ENCODE data around the gene SOX3. TPM values are rescaled to one million over a fixed set of nuclear protein-coding genes. Genes with fewer than 3 reads are reported as not detected.

SOX3 gene
- total RNA-seq, 1 experiment from 2014 or later = not detected

GRCh38 chrX:140500441-140500840, 4.4 kb downstream of the SOX3 start:
- H3F3A ChIP-seq (ENCODE audit: low read length, unreplicated experiment) = no peaks in the 10 kb centered on the region
- no peak overlapping the region for H3K9ac ChIP-seq (ENCODE audit: low read length)
- DNase-seq = no peak
- ChIA-PET POLR2A (ENCODE audit: unreplicated experiment) (no interaction called here), CTCF (no interaction called here)
- H3K27ac ChIP-seq (ENCODE audit: low read length) = no peak overlapping the region
- no TSS peak for BruUV-seq (replicated peaks)
- H3K27me3 ChIP-seq (ENCODE audit: low read length) = peaks cover 69% of the 10 kb centered on the region
- ATAC-seq = no peak
- TF ChIP-seq EZH2 (IDR thresholded peaks at IDR 0.05; ENCODE audit: low read length, unreplicated experiment) (no peak), EZH2phosphoT487 (IDR thresholded peaks at IDR 0.05; ENCODE audit: borderline replicate concordance, low read length) (no peak), CTCF (conservative IDR thresholded peaks at IDR 0.05; ENCODE audit: low read depth, low read length) (no peak)
- no peak overlapping the region for H2AFZ ChIP-seq (ENCODE audit: low read length)
- H3K36me3 ChIP-seq (ENCODE audit: low read depth, low read length) = no peaks in the 10 kb centered on the region
- intact Hi-C loops (cut with micrococcal nuclease) = loop anchor here (10.0 kb wide), 1 partner anchor 446 kb away; no protein-coding TSS in a partner anchor
- no peaks in the 10 kb centered on the region for H3K79me2 ChIP-seq (ENCODE audit: low read length)
- no peaks in the 10 kb centered on the region for H4K20me1 ChIP-seq (ENCODE audit: low read length)
- H3K4me1 ChIP-seq (ENCODE audit: insufficient read depth, low read length) = no peaks in the 10 kb centered on the region
- no peaks in the 10 kb centered on the region for H3K9me2 ChIP-seq (replicated peaks; ENCODE audit: low read length)
- no peaks in the 10 kb centered on the region for H3K9me3 ChIP-seq (ENCODE audit: low read length)
- H3K4me3 ChIP-seq (ENCODE audit: low read length) = no peak overlapping the region
- H3K4me2 ChIP-seq (ENCODE audit: low read length) = no peak overlapping the region

GRCh38 chrX:140495739-140496138, 9.1 kb downstream of the SOX3 start:
- BruUV-seq (replicated peaks) = no TSS peak
- no peaks in the 10 kb centered on the region for H4K20me1 ChIP-seq (ENCODE audit: low read length)
- ChIA-PET CTCF (no interaction called here), POLR2A (ENCODE audit: unreplicated experiment) (no interaction called here)
- H3K79me2 ChIP-seq (ENCODE audit: low read length) = no peaks in the 10 kb centered on the region
- intact Hi-C loops (cut with micrococcal nuclease) = no loop called here
- H3K27me3 ChIP-seq (ENCODE audit: low read length) = peaks cover 37% of the 10 kb centered on the region
- DNase-seq (no peak), ATAC-seq (no peak)
- H3K4me2 ChIP-seq (ENCODE audit: low read length) = no peak overlapping the region
- TF ChIP-seq EZH2phosphoT487 (IDR thresholded peaks at IDR 0.05; ENCODE audit: borderline replicate concordance, low read length) (no peak), EZH2 (IDR thresholded peaks at IDR 0.05; ENCODE audit: low read length, unreplicated experiment) (no peak), CTCF (conservative IDR thresholded peaks at IDR 0.05; ENCODE audit: low read depth, low read length) (no peak)
- H3K36me3 ChIP-seq (ENCODE audit: low read depth, low read length) = no peaks in the 10 kb centered on the region
- no peaks in the 10 kb centered on the region for H3F3A ChIP-seq (ENCODE audit: low read length, unreplicated experiment)
- H3K9me3 ChIP-seq (ENCODE audit: low read length) = no peaks in the 10 kb centered on the region
- no peaks in the 10 kb centered on the region for H3K4me1 ChIP-seq (ENCODE audit: insufficient read depth, low read length)
- no peak overlapping the region for H3K4me3 ChIP-seq (ENCODE audit: low read length)
- no peak overlapping the region for H3K9ac ChIP-seq (ENCODE audit: low read length)
- H3K9me2 ChIP-seq (replicated peaks; ENCODE audit: low read length) = no peaks in the 10 kb centered on the region
- no peak overlapping the region for H2AFZ ChIP-seq (ENCODE audit: low read length)
- H3K27ac ChIP-seq (ENCODE audit: low read length) = no peak overlapping the region

GRCh38 chrX:140492066-140492994, 12.5 kb downstream of the SOX3 start:
- ChIA-PET CTCF (no interaction called here), POLR2A (ENCODE audit: unreplicated experiment) (no interaction called here)
- Histone ChIP-seq H3K36me3 (ENCODE audit: low read depth, low read length) (no peaks in the 10 kb centered on the region), H3K9me2 (replicated peaks; ENCODE audit: low read length) (no peaks in the 10 kb centered on the region), H3F3A (ENCODE audit: low read length, unreplicated experiment) (no peaks in the 10 kb centered on the region), H3K27me3 (ENCODE audit: low read length) (peaks cover 26% of the 10 kb centered on the region), H3K27ac (ENCODE audit: low read length) (no peak overlapping the region), H2AFZ (ENCODE audit: low read length) (no peak overlapping the region), H3K4me1 (ENCODE audit: insufficient read depth, low read length) (no peaks in the 10 kb centered on the region), H3K79me2 (ENCODE audit: low read length) (no peaks in the 10 kb centered on the region), H4K20me1 (ENCODE audit: low read length) (no peaks in the 10 kb centered on the region), H3K4me2 (ENCODE audit: low read length) (no peak overlapping the region), H3K9me3 (ENCODE audit: low read length) (no peaks in the 10 kb centered on the region), H3K9ac (ENCODE audit: low read length) (no peak overlapping the region), H3K4me3 (ENCODE audit: low read length) (no peak overlapping the region)
- DNase-seq (no peak), ATAC-seq (no peak)
- intact Hi-C loops (cut with micrococcal nuclease) = no loop called here
- no peak for TF ChIP-seq EZH2 (IDR thresholded peaks at IDR 0.05; ENCODE audit: low read length, unreplicated experiment)
- no peak for TF ChIP-seq EZH2phosphoT487 (IDR thresholded peaks at IDR 0.05; ENCODE audit: borderline replicate concordance, low read length)
- TF ChIP-seq CTCF (conservative IDR thresholded peaks at IDR 0.05; ENCODE audit: low read depth, low read length) = no peak
- BruUV-seq (replicated peaks) = no TSS peak

Data from PC-3 (cell line).